Measurements from ENCODE around the gene RBM47.

DNA sequence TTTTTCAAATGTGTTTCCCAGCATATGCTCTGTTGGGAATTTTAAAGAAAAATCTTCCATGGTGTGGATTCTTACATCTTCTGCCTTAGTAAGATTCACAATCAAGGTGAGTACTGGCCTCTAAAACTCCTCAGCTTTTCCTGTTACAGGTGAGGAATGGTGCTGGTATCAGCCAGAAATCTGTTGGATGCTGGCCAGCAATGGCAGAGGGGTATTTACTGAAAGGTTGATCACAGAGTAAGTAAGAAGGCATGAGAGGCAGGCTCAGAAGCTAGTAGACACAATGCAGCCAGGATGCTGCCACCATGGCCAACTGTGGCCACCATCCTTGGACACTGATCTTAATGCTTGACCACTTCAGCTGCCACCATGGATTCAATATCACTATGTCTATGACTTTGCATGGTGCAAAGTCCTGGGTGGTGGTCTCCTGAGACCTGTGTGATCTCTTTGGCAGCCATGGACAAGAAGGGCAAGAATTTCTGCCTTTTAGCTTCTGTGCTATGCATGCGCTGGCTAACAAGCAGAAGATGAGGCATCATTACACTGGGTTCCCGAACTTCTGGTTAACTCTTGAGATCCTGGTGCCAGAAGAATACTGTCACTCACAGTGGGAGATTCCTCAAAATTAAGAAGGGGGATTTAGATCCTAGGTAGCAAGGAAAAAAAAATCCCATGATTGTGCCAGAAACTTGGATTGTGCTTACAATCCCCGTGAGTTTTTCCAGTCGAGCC is 234.3 kb downstream of the RBM47 start:
- TF ChIP-seq, protein P1, sequence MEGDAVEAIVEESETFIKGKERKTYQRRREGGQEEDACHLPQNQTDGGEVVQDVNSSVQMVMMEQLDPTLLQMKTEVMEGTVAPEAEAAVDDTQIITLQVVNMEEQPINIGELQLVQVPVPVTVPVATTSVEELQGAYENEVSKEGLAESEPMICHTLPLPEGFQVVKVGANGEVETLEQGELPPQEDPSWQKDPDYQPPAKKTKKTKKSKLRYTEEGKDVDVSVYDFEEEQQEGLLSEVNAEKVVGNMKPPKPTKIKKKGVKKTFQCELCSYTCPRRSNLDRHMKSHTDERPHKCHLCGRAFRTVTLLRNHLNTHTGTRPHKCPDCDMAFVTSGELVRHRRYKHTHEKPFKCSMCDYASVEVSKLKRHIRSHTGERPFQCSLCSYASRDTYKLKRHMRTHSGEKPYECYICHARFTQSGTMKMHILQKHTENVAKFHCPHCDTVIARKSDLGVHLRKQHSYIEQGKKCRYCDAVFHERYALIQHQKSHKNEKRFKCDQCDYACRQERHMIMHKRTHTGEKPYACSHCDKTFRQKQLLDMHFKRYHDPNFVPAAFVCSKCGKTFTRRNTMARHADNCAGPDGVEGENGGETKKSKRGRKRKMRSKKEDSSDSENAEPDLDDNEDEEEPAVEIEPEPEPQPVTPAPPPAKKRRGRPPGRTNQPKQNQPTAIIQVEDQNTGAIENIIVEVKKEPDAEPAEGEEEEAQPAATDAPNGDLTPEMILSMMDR (IDR thresholded peaks at IDR 0.05; ENCODE audit: insufficient read depth, low read length, poor library complexity, severe bottlenecking): no peak
- TF ChIP-seq EZH2phosphoT487 (conservative IDR thresholded peaks at IDR 0.05; ENCODE audit: low read length): no peak
